ENCODE results near the gene TENT4B.
A peak's percentile ranks its signal among the peaks of the same experiment; 100 is the strongest.

GRCh38 chr16:50265260-50265659 is 112.2 kb downstream of the TENT4B start:
- TF ChIP-seq CTCF (conservative IDR thresholded peaks at IDR 0.05 in 1 of 2, IDR thresholded peaks at IDR 0.05 in 1 of 2; ENCODE audit: low read depth in 1 of 2, low read length in 2 of 2) (peak; percentile 4 to 21), EZH2 (IDR thresholded peaks at IDR 0.05; ENCODE audit: low read length, missing control alignments) (no peak)
